ENCODE measurements around the gene LAG3.
A peak's percentile ranks its signal among the peaks of the same experiment; 100 is the strongest.

Gene LAG3

DNA sequence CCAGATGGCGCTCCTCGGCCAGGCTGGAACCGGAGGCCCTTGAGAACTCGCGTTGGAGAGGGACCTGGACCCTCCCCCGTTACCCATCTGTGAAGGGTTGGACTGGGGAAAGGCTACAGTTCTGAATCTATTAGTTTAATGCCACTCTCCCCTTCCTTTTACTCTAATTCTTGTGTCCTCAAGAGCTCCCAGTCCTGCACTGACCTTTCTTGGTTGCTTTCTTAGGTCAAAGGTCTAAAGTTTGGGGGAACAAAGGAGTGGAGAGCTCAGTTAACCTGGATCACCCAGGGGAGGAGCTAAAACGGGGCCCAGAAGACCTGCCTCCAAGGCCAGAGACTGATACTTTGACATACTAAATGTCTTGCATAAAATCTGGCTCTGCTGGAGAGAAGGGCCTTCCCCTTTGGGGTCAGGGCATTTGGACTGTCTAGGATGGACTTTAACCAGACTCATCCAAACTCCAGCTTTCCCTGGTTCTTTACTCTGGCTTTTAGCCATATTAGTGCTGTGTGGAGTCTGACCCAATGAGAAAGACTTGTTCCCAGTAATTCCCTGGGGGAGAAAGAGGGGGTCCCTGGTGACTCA is 18.5 kb upstream of the LAG3 start:
- DNase-seq, result no peak

DNA sequence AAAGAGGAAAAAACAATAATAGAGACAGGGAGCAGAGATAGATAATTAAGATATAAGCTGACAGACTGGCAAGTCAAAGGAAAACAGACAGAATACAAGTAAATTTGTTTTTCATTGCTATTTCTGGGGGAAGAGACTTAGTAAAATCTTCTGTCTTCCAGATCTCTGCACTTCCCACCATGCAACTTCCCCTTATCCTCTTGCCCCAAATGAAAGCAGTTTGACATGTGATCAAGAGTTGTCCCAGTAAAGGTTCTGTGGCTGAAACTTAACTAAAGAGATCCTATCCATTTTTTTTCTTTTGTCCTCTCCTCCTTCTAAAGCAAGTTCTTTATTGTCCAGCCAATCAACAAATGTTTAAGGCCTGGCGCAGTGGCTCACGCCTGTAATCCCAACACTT is 17.9 kb upstream of the LAG3 start:
- no peak for DNase-seq

DNA sequence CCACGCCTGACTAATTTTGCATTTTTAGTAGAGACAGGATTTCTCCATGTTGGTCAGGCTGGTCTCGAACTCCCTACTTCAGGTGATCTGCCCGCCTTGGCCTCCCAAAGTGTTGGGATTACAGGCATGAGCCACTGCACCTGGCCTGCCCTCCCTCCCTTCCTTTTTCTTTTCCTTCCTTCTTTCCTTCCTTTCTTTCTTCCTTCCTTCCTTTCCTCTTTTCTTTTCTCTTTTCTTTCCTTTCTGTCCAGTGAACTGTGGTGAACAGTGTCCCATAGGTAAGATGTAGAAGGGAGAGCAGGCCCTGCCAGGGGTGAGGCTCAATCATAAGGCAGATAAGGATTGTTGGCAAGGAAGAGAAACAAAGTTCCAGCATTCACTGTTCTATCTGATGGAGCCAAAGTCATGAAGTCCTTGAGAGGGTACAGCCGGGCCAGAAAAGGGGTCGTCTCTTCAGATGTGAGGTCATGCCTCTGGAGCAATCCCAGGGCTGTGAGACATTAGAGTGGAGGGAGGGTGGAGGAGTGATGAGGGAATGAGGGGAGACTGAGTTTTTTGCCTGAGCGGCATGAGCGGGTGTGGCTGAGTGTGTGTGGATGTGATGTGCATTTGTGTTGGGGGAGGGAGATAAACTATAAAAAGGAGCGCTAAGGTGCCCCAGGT is 15.2 kb upstream of the LAG3 start:
- DNase-seq, result no peak

DNA sequence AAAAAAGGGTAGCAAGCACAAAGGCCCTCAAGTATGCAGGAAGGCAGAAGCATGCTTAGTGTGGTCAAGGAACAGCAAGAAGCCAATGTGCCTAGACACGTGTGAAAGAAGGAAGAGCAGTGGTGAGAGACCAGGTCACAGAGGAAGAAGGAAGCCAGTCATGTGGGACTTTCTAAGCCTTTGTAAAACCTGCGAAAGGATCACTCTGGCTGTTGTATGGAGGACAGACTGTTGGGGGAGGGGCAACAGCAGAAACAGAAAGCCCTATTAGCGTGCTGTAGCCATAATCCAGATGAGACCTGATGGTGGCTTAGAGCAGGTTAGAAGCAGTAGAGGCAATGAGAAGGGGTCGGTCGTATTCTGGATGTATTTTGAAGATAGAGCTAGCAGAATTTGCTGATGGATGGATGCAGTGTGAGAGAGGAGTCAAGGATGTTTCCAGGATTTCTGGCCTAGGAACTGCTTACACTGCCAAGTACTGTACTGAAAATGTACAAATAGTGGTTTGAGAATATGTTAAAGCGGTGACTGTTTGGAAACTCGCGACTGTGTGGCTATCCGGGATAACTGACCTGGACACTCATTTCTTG is 13.7 kb upstream of the LAG3 start:
- DNase-seq, result no peak

DNA sequence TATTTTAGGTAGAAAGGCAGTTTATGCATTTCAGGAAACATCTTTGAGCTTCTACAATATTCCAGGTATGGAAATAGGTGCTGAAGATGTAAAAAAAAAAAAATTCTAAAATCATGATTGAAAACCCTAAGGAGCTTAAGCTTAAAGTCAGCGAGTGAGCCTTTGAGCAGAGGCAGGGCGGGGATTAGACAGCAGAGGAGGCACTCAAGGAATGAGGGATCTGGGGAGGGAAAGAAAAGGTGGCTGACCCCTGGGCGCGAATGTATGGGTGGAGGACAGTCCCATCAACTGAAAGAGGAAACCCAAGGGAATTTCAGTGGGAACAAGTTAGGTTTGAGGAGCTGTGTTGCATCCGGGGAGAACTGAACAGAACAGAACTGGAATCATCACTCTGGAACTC is 12.6 kb upstream of the LAG3 start:
- no peak for DNase-seq

GRCh38 chr12:6763380-6763779 is 8.9 kb upstream of the LAG3 start:
- no peak for DNase-seq

DNA sequence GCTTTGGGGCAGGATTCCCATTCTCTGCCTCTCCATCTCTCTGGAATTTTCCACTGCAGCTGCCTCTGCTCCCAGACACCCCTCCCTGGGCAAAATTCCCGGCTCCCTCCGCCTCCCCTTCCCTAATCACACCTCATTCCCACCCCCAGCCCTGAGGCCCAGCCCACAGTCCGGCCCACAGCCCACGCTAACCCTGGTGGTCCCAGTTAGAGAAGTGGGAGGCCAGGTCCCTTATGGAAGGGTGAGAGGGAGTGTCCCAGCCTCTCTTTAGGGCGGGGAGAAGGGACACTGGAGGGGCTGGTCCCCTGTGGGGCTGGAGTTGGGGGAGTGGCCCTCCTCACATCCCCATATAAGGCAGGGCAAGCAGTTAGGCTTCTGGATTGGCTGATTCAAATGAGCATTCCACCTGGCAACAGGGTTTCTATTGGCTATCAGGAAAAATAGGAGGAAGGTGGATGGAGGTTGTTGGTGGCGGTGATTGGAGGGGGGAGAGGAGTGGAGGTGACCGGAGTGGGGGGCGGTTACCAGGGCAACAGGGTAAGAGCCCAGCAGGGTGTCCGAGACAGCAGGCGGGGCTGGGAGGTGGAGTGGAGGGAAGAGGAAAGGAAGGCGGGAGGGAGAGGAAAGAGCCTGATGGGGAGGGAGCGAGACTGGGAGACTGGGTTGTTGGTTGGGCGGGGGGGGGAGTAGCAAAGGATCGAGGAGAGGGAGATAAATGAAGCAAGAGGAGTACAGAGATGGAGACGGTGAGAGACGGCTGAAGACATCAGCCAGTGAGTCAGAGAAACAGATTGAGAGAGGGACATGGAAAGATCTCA is 8.1 kb upstream of the LAG3 start:
- DNase-seq, result peak; percentile 100

DNA sequence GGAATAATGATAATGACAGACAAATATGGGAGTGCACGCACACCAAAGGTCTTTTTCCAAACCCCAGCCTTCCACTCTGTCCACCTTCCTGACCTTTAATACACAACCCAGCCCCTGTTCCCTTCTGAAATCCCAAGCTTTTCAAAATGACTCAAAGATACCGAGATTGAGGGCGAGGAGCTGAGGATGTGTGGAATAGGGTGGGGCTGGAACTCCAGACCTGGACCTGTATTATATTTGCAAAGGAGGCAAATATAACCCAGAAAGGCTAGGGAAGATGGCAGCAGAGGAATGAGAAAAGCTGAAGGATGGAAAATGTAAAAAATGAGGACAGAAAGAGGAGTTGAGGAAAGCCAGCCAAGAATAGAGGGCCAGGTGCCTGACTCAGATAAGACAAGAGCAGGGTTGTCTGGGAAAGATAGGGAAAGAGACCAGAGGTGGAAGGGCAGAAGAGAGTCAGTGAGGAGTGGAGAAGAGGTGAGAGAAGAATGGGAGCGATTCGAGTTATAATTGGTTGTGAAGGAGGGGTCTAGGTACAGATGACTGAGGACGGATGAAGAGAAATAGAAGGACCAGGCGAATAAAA is 7.2 kb upstream of the LAG3 start:
- no peak for DNase-seq

GRCh38 chr12:6765634-6766581 is 6.4 kb upstream of the LAG3 start, which contains the start of gene PTMS:
PTMS (plus strand) TSS chr12:6766363; CDS start chr12:6766706, 343 bp downstream.
- DNase-seq, result peak; percentile 94

- peak; percentile 71 for DNase-seq
Measured at GRCh38 chr12:6766651-6767349, 5.5 kb upstream of the LAG3 start.

DNA sequence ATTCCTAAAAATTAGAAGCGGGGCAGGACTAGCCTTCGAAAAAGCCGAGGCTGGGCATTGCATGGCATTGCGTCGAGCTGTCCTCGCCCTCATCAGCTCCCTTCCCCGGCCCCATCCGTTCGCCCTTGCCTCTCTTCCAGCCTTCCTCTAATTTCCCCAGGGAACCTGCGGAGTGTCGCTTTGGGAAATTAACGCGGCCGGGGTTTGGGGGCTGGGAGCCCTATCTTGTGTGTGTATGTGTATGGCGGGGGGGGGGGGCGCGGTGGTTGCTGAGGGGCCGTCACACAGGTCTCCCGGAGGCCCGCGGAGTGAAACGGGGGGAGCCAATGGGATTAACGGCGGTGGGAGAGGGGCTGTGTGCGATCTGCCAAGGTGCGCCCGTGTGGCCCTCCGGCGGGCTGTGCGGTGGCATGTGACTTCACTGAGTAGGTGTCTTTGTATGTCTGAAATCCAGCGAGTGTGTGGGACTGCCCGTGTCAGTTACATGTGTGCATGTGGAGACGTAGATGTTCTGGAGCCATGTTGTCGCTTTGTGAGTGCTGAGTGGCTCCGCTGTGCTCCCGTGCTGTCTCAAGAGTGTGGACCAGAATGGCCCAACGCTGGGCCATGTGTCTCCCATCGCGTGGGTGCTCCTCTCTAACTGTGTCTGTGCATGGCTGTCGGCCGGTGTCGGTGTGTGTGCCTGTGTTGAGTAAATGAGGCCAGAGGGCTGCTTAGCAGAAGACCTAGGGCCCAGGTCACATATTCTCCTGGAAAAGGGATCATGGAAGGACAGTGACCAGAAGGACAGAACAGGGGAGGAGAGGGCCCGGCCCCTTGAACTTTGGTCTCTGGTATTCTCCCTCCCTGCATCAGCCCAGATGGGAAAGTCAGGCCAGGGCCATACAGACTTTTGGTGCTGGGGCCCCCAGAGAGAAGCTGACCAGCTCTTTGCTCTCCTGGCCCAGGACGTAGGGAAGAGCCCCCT is 4.7 kb upstream of the LAG3 start:
- peak; percentile 35 for DNase-seq

- peak; percentile 25 for DNase-seq
Measured at GRCh38 chr12:6768437-6768914, 3.8 kb upstream of the LAG3 start.

GRCh38 chr12:6768990-6769389 is 3.3 kb upstream of the LAG3 start:
- DNase-seq, result peak; percentile 31

- no peak for DNase-seq
Measured at GRCh38 chr12:6769666-6770065, 2.7 kb upstream of the LAG3 start.

DNA sequence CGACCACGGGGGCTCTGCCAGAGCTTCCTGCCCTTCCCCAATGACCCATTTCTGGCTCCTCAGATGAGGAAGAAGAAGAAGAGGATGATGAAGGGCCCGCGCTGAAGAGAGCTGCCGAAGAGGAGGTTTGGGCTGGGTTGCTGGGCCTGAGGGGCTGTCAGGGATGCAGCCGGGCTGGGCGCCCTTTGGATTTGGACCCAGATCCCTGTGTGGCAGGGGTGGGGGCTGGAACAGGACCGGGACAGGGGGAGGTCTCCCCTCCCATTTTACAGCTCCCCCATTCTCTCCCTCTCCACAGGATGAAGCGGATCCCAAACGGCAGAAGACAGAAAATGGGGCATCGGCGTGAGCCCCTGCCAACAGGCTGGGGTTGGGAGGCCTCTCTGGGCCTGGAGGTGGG is 2.2 kb upstream of the LAG3 start:
- no peak for DNase-seq

- no peak for DNase-seq
Measured at GRCh38 chr12:6770600-6770999, 1.7 kb upstream of the LAG3 start.

DNA sequence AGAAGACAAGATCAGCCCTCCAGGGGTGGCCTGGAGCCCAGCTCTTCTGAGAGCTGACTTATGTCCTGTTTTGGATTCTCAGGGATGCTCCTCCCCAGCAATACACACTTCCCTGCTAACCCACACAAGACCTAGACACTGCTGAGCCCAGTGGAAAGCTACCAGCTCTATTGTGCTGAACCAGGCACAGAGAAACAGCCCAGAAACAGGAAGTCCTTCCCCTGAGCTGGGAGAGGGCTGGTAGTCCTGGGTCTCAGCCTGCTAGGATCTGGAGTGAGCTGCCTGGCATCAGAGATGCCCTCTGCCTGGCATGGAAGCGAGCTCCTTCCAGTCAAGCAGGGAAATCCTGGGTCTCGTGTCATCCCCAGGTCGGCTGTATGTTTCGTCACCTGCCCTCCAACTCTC is 1.2 kb upstream of the LAG3 start:
- DNase-seq, result peak; percentile 19

DNA sequence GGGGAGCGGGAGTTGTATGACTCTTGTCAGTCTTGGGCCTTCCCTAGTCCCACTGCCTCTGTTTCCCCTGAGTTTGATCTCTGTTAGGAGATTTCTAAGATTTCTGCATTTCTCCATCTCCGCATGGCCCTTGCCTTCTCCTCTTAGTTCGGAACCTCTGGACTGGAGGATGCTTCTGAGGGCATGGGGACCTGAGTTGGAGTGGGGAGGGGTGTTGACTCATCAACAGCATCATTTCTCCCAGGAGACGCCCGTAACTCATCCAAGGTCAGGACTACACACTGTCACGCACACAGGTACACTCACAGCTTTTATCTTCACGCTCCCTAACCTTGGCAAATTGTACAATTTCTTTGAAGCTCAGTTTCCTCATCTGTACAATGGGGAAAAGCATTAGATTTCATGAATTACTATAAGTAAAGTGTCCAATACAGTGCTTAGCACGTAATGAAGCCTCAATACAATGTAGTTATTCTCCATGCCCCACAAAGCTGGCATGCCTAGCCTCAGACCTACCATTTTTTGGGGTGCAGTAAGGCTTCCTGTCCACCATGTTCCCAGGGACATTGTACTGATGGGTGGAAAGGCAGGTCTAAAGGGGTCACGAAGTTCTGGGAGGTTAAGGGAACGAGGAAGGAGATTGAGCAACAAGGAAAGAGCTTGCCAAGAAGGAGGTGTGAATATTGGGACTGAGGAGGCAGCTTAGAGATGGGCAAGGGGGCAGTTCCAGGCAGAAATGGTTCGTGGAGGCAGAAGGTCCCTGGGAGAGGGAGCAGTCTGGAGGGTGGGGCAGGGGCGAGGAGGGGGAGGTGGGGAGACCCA is 600 bp upstream of the LAG3 start:
- no peak for DNase-seq

All from EL (cell line).